HG03575 (cell line): ENCODE data around the gene ADCY1.
"Not testable (repeated sequence)": the region's sequence is repeated elsewhere in the genome, so short reads cannot be mapped to it uniquely, and the experiment has no call there.

Experiments
- ATAC-seq: cut with Tn5 transposase; IDR thresholded peaks from one replicate; pipeline ENCODE4 v1.9.1; 2021; ENCODE audit not compliant: unreplicated experiment, insufficient number of reproducible peaks, low FRiP score; ENCODE audit errors: extremely low read depth

Gene ADCY1

GRCh38 chr7:45715471-45716352 is 141.5 kb downstream of the ADCY1 start:
- ATAC-seq, result no peak

- ATAC-seq, result no peak
These were observed 142.4 kb downstream of the ADCY1 start for GRCh38 chr7:45716380-45717203.

DNA sequence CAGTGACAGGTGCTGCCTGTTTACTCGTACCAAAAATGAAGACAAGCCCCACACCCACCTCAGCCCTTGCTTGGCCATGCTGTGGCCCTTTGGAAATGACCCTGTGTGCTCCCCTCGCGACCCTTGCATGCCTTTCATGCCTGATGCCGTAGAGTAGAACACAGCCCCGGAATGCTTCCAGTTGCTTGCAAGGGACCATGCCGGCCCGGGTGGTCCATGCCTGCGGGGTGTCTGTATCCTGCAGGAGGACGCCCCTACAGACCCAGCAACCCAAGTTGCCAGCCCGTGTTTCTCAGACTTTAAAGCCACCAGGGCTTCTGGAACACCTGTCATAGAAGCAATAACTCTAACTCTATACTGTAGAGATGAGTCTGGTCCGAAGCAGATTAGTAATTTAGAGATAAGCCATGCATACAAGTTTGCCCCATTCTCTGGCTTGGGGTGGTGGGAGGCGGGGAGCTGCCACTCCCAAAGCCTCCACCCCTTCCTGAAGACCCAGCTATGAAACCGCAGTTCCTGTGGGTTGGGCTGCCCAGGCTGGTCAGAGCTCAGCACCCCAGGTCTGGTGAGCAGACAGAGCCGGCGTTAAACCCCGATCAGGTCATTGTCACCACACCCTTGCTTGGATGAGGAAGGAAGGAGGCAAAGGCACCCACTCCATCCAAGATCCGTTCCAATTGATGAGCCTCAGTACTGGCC is 143.5 kb downstream of the ADCY1 start:
- ATAC-seq, result no peak

DNA sequence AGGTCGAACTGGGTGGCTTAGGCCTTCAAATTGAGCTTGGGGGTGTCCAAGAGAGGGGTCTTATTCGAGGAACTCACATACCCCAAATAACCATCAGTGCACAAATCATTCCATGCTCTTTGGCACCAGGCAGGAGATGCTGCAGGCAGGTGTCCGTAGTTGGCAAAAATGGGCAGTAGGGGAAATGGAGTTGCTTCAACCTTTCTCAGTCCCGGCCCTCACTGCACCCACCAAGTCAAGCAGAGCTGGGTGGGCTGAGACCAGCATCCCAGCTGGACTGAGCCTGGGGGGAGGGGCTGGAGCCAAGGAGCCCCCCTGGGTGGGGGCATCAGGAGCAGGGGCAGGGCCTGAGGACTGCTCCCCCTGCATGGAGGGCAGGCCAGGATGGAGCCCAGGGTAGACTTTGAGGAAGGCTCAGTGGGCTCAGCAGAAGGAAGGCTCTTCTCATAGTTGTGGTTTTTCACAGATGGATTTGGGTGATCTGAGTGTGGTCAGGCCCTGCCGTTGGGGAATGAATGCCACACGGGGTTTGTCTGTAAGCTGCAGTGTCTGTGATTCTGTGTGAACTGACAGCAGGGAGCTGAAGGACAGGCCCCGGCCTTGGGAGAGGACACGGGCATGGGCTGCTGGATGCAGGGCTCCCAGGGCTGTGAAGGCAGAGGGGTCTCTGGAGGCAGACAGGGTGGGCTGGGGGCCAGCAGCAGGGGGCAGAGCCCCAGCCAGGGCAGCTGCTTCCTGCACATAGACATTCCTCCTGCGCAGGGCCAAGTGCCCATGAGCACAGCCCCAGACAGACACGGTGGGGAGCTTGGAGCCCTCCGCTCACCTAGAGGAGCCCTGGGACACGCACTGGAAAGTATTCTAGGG is 144.5 kb downstream of the ADCY1 start:
- ATAC-seq, result no peak

DNA sequence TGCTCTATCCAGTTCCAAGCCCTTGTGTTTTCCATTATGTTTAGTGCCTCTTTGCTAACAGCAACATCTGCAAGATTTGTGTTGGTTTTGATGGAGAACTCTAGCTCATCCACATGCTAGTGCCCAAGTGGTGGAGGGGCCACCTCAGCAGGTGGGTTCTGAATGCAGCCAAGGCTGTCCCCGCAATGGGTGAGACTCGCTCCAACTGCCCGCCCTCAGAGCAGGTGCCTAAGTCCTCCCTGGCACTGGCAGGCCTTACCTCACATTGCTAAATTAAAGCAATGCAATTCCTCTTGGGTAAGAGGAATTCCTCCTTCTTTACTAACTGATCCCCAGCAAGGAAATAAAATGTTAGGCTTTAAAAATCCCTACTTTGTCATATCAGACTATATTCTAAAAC is 146.8 kb downstream of the ADCY1 start:
- ATAC-seq, result no peak

DNA sequence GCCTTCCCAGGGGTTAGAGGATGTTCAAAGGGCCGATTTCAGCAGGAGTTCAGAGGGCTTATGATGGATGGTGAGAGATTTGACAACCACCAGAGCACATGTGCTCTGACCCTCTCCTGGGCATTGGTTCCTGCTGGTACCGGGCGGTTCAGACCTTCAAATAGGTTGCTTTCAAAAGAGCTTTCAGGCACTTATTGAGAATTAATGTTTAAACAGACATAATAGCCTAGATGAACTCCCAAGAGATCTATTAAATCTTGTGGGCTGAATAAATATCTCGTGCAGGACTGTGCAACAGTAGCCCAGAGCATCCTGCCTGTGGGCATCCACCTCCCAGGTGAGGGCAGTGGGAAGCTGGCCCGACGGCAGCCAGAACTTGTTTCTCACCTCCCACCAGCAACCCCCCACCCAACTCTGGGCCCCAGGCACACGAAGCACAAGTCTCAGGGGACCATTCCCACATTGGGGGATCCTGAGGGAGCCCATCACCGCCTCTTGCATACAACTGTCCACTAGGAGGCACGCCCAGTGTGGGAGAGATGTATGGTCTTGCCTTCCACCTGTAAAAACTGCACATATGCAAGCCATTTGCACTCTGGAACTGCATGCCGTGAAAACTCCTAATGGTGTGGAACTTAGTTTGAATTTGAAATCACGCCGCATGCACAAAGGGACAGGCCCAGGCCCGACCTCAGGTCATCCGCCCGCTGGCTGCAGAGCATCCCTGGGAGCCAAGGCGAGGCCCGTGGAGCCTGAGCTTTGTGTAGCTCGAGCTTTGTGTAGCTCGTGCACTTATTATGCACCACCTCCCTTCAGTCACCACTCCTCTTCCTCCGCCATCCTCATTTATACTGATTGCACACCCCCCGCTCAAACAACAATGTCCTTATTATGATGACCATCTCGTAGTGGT is 147.8 kb downstream of the ADCY1 start:
- ATAC-seq, result no peak

DNA sequence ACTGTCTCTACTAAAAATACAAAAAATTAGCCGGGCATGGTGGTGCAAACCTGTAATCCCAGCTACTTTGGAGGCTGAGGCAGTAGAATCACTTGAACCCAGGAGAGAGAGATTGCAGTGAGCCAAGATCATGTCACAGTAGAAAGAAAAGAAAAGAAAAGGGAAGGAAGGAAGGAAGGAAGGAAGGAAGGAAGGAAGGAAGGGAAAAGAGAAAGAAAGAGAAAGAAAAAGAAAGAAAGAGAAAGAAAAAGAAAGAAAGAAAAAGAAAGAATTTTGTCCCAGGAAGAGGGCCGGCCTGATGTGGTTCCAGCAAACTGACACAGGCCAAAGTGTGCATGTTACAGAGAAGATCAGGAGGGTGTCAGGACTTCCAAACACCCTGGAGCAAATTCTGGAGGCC is 151.1 kb downstream of the ADCY1 start:
- ATAC-seq, result not testable (repeated sequence)

DNA sequence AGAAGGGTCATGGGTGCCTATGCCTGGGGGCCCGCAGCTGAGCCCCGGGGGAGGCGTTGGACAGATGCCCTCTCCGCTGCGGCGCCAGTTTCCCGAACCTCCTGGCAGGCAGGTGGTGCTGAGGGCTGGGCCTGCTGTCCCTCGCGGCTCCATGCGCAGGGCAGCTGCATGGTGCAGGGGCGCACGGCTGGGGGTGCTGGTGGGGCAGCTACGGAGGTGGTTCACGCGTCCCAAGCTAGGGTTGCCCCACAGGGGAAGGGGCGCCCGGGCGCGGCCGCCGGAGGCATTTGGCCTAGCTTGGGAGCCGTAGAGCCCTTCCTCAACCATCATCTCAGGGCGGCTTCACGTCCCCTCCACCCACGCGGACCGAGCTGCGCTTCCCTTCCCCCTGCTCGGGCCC is 152.7 kb downstream of the ADCY1 start:
- no peak for ATAC-seq

GRCh38 chr7:45731692-45732443 is 157.7 kb downstream of the ADCY1 start:
- not testable (repeated sequence) for ATAC-seq

DNA sequence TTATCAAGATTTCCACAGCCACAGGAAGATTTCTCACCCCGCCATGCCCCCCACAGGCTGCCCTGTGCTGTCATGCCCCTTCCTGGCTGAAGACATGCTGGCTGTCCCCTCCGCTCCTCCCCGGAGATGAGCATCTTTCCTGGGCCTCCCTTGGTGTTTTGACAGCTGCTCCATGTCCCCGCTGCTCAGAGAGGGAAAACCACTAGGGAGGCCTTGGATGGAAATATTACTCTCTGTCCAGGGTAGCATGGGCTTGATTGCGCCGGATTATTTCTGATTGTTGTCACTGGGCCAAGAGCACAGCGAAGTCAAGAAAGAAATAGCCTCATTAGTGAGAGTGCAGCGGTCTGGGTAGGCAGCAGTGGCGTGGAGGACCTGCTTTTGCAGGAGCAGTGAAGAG is 164.8 kb downstream of the ADCY1 start:
- ATAC-seq, result not testable (repeated sequence)

DNA sequence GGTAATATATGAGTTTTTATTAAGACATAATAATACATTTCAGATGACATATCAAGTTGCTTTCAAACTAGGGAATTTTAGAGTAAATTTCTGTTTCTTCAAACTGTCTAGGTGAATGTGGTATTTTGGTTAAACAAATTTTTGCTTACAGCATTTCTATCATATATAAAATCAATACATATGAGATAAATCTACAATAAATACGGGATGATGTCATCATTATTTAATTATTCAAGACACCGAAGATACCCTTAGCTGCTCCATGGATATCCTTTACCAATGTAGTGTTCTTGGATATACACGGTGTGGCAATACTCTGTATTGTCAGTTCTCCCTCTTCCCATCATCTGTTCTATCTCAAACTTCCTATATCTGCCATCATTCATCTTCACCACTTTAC is 166.4 kb downstream of the ADCY1 start:
- not testable (repeated sequence) for ATAC-seq

DNA sequence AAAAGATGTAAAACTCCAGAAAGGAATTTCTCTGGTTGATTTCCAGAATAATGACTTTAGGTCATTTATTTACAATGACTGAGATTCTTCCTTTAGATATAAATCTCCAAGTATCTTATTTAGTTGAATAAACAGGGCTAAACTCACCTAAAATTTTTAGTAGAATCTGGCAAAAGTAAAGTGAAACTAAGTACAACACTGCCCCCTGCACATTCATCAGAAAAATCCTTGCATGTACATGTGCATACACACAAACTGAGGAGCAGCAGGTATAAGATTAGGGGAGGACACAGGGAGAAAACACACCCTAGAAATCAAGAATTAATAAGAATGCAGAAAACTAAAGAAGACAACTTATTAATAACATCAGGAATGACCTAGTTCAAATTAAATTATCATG is 174.8 kb downstream of the ADCY1 start:
- not testable (repeated sequence) for ATAC-seq

GRCh38 chr7:45751352-45751751 is 177.2 kb downstream of the ADCY1 start:
- ATAC-seq, result not testable (repeated sequence)

DNA sequence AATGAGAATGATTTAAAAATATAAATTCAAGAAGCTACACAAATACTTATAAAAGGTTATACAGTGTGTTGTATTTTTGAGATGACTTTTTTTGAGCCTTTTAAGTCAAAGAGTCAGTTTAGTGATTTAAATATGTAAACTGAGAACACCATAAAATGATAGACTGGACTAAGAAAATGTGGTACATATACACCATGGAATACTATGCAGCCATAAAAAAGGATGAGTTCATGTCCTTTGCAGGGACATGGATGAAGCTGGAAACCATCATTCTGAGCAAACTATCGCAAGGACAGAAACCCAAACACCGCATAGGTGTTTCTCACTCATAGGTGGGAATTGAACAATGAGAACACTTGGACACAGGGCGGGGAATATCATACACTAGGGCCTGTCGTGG is 182.2 kb downstream of the ADCY1 start:
- not testable (repeated sequence) for ATAC-seq

DNA sequence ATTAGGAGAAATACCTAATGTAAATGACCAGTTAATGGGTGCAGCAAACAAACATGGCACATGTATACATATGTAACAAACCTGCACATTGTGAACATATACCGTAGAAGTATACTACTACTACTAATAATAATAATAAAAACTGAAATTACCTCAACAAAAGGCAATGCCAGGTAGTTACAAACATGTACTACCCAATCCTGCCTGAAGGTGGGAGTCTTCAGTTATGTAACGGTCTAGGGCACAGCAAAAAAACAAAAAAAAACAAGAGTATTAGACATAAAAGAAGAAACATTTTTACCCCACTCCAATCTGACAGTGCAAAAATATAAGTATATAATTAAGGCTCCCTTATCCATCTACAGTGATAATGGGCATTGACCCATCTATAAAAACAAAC is 182.6 kb downstream of the ADCY1 start:
- not testable (repeated sequence) for ATAC-seq

DNA sequence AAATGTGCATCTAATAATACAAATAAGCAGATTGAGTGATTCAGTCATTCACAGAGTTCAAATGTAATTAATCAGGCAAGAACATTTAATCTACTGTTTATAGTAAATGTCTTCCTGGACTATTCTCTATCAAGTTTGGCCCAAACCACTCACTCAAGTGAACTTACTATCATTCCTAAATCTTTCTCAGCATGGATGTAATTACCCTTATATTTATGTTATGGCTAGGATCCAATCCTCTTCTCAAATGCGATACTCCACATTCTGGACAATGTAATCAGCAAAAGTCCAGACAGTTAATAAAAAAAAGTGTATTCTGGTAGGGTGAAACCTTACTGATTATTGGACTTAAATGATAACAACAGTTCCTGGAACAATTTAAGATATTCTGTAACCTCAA is 185.3 kb downstream of the ADCY1 start:
- ATAC-seq, result not testable (repeated sequence)
